Ascending aorta (tissue), 2 donors: Measurements from ENCODE around the gene PHF23. TPM values are rescaled to one million over a fixed set of nuclear protein-coding genes. Genes with fewer than 3 reads are reported as not detected.

ENCODE experiments used
- DNase-seq, 2 donors: peaks; one replicate each; pipeline ENCODE4 v3.0.0-alpha.2; 2019; ENCODE audit warnings: low spot score in 2 of 2
- H3K27ac ChIP-seq, 2 donors: fragments of 200-600 bp; sonication (generic); one replicate each; pipeline ENCODE4 v1.5.1; 2016 to 2017; ENCODE audit warnings: mild to moderate bottlenecking in 1 of 2
- H3K27me3 ChIP-seq: fragments of 200-600 bp; sonication (generic); one replicate; pipeline ENCODE4 v1.5.1; 2017
- H3K36me3 ChIP-seq, 2 donors: fragments of 200-600 bp; sonication (generic); one replicate each; pipeline ENCODE4 v1.5.1; 2016
- H3K4me1 ChIP-seq, 2 donors: fragments of 200-600 bp; sonication (generic); one replicate each; pipeline ENCODE4 v1.5.1; 2016 to 2017; ENCODE audit warnings: mild to moderate bottlenecking in 1 of 2
- H3K4me3 ChIP-seq, 2 donors: fragments of 200-600 bp; sonication (generic); one replicate each; pipeline ENCODE4 v1.5.1; 2016 to 2017; ENCODE audit warnings: mild to moderate bottlenecking in 1 of 2
- H3K9me3 ChIP-seq, 2 donors: fragments of 200-600 bp; sonication (generic); one replicate each; pipeline ENCODE4 v1.5.1; 2016
- CTCF ChIP-seq, 3 experiments: fragments of 200-600 bp in 2 of 3; fragments of 450-650 bp in 1 of 3; sonication (generic) in 2 of 3; IDR thresholded peaks; one replicate each; pipeline ENCODE4 v1.5.1; 2016 to 2019; ENCODE audit warnings: antibody characterized with exemption in 3 of 3, mild to moderate bottlenecking in 1 of 3, moderate library complexity in 1 of 3
- intact Hi-C: fragments of 100-400 bp; cut with DNase I; formaldehyde crosslinking; loops from one replicate; pipeline ENCODE4 v1.15.1; 2023
- total RNA-seq: library from RNA; depleted of rRNA; stranded (reverse); fragments of >200 nt; gene quantifications from one replicate; pipeline ENCODE4 v1.1.0, GENCODE V29; 2016

PHF23 gene
- total RNA-seq, 1 donor from 2014 or later = 13.3 TPM

GRCh38 chr17:7219229-7219811 is 19.9 kb downstream of the PHF23 start:
- H3K4me1 ChIP-seq = peaks cover 23 to 40% of the 10 kb centered on the region in 2 donors
- H3K36me3 ChIP-seq = peaks cover 24 to 25% of the 10 kb centered on the region in 2 donors
- no peak for DNase-seq
- no peaks in the 10 kb centered on the region for H3K27me3 ChIP-seq
- H3K27ac ChIP-seq = peak overlapping the region; percentile 96 to 100
- no peaks in the 10 kb centered on the region for H3K9me3 ChIP-seq
- H3K4me3 ChIP-seq = peak overlapping the region; percentile 81 to 98
- intact Hi-C loops = loop anchor here (1.0 to 10.0 kb wide), 2 partner anchors 20 to 615 kb away; partner anchors contain the start of genes KDM6B and PHF23
- TF ChIP-seq CTCF (IDR thresholded peaks at IDR 0.05) = no peak

GRCh38 chr17:7218758-7219157 is 20.5 kb downstream of the PHF23 start:
- Histone ChIP-seq H3K4me1 (peaks cover 23 to 40% of the 10 kb centered on the region in 2 donors), H3K27ac (peak overlapping the region; percentile 96 to 100)

GRCh38 chr17:7218166-7218565 is 21.1 kb downstream of the PHF23 start:
- intact Hi-C loops = loop anchor here (10.0 kb wide), 1 partner anchor 617 kb away; the partner anchor contains the start of gene KDM6B
- Histone ChIP-seq H3K4me3 (peak overlapping the region in 1 of 2 donors; percentile 76), H3K27ac (peak overlapping the region; percentile 96 to 100), H3K4me1 (peaks cover 23 to 40% of the 10 kb centered on the region in 2 donors), H3K27me3 (no peaks in the 10 kb centered on the region), H3K36me3 (peaks cover 13 to 14% of the 10 kb centered on the region in 2 donors), H3K9me3 (no peaks in the 10 kb centered on the region)
- no peak for TF ChIP-seq CTCF (IDR thresholded peaks at IDR 0.05)
- no peak for DNase-seq

More at GRCh38 chr17:7218758-7219157, 20.5 kb downstream of the PHF23 start:
- no peaks in the 10 kb centered on the region for H3K9me3 ChIP-seq
- H3K36me3 ChIP-seq = peaks cover 19 to 20% of the 10 kb centered on the region in 2 donors
- H3K27me3 ChIP-seq = no peaks in the 10 kb centered on the region
- intact Hi-C loops = loop anchor here (1.0 to 10.0 kb wide), 2 partner anchors 21 to 616 kb away; partner anchors contain the start of genes KDM6B and PHF23
- H3K4me3 ChIP-seq = no peak overlapping the region
- DNase-seq = no peak
- TF ChIP-seq CTCF (IDR thresholded peaks at IDR 0.05) = no peak

GRCh38 chr17:7217113-7217987 is 21.9 kb downstream of the PHF23 start:
- peak overlapping the region; percentile 96 to 100 for H3K27ac ChIP-seq
- peaks cover 23 to 40% of the 10 kb centered on the region in 2 donors for H3K4me1 ChIP-seq
- peak overlapping the region; percentile 58 to 76 for H3K4me3 ChIP-seq
- intact Hi-C loops = loop anchor here (10.0 kb wide), 1 partner anchor 617 kb away; the partner anchor contains the start of gene KDM6B
- H3K27me3 ChIP-seq = no peaks in the 10 kb centered on the region
- peaks cover 4 to 6% of the 10 kb centered on the region in 2 donors for H3K36me3 ChIP-seq
- TF ChIP-seq CTCF (IDR thresholded peaks at IDR 0.05) = no peak
- H3K9me3 ChIP-seq = no peaks in the 10 kb centered on the region
- DNase-seq = no peak

- Histone ChIP-seq H3K4me3 (peak overlapping the region; percentile 58 to 76), H3K27ac (peak overlapping the region; percentile 96 to 100), H3K4me1 (peaks cover 22 to 35% of the 10 kb centered on the region in 2 donors), H3K27me3 (no peaks in the 10 kb centered on the region), H3K36me3 (no peaks in the 10 kb centered on the region), H3K9me3 (no peaks in the 10 kb centered on the region)
- intact Hi-C loops = loop anchor here (10.0 kb wide), 1 partner anchor 618 kb away; the partner anchor contains the start of gene KDM6B
- DNase-seq = no peak
- no peak for TF ChIP-seq CTCF (IDR thresholded peaks at IDR 0.05)
Measured at GRCh38 chr17:7216242-7217112, 22.8 kb downstream of the PHF23 start.
